ENCODE data around the gene DPEP2. TPM values are rescaled to one million over a fixed set of nuclear protein-coding genes. Genes with fewer than 3 reads are reported as not detected.
"Not testable (repeated sequence)": the region's sequence is repeated elsewhere in the genome, so short reads cannot be mapped to it uniquely, and the experiment has no call there.

Gene DPEP2, protein sequence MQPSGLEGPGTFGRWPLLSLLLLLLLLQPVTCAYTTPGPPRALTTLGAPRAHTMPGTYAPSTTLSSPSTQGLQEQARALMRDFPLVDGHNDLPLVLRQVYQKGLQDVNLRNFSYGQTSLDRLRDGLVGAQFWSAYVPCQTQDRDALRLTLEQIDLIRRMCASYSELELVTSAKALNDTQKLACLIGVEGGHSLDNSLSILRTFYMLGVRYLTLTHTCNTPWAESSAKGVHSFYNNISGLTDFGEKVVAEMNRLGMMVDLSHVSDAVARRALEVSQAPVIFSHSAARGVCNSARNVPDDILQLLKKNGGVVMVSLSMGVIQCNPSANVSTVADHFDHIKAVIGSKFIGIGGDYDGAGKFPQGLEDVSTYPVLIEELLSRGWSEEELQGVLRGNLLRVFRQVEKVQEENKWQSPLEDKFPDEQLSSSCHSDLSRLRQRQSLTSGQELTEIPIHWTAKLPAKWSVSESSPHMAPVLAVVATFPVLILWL
- total RNA-seq: 1 to 10 TPM; 1.3 to 7.7 (median 2.5) TPM

DNA sequence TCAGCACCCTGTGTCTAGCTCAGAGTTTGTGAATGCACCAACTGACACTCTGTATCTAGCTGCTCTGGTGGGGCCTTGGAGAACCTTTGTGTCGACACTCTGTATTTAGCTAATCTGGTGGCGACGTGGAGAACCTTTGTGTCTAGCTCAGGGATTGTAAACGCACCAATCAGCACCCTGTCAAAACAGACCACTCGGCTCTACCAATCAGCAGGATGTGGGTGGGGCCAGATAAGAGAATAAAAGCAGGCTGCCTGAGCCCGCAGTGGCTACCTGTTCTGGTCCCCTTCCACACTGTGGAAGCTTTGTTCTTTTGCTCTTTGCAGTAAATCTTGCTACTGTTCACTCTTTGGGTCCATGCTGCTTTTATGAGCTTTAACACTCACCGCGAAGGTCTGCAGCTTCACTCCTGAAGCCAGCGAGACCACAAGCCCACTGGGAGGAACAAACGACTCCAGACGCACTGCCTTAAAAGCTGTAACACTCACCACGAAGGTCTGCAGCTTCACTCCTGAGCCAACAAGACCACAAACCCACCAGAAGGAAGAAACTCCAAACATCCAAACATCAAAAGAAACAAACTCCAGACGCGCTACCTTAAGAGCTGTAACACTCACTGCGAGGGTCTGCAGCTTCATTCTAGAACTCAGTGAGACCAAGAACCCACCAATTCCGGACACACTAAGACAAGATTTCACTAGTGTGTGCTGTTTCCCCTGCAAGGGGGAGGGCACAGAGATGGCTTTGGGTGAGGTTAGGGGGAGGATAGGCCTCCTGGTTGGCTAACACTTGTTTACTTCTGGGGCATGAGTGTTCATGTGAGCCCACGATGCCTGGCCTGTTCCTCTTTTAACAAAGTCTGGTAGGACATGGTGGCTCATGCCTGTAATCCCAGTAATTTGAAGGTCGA is at the start of gene DPEP2:
DPEP2 (minus strand) TSS at position 706 of the 910 bp plus-strand sequence. CDS start 6,272 bp downstream, outside the sequence.
- H3K4me1 ChIP-seq; intact Hi-C loops (cut with DNase I; ENCODE audit: low total_unique reads); DNase-seq (ENCODE audit: low spot score in 2 of 2); H3K9me3 ChIP-seq; H3K36me3 ChIP-seq; H3K27me3 ChIP-seq: not testable (repeated sequence)
- peak within 1 kb of the TSS in 1 of 3 donors; percentile 12 for H3K4me3 ChIP-seq
- peak within 1 kb of the TSS in 1 of 2 donors; percentile 7 for H3K27ac ChIP-seq

GRCh38 chr16:68047987-68048386 is 48.7 kb upstream of the DPEP2 start:
- intact Hi-C loops (cut with DNase I; ENCODE audit: low total_unique reads): loop anchor here (10.0 kb wide), 2 partner anchors 173 to 233 kb away; partner anchors contain the start of gene EDC4
- Histone ChIP-seq H3K4me1 (no peaks in the 10 kb centered on the region), H3K27ac (no peak overlapping the region), H3K9me3 (no peaks in the 10 kb centered on the region), H3K4me3 (no peak overlapping the region), H3K27me3 (no peaks in the 10 kb centered on the region), H3K36me3 (no peaks in the 10 kb centered on the region)
- no peak for DNase-seq (ENCODE audit: low spot score in 2 of 2)
- TF ChIP-seq POLR2AphosphoS5 (IDR thresholded peaks at IDR 0.05) (no peak), CTCF (IDR thresholded peaks at IDR 0.05) (no peak), POLR2A (IDR thresholded peaks at IDR 0.05) (no peak)

GRCh38 chr16:68046106-68046505 is 46.8 kb upstream of the DPEP2 start:
- Histone ChIP-seq H3K4me3 (no peak overlapping the region), H3K27ac (no peak overlapping the region), H3K27me3 (no peaks in the 10 kb centered on the region), H3K36me3 (no peaks in the 10 kb centered on the region), H3K4me1 (no peaks in the 10 kb centered on the region), H3K9me3 (no peaks in the 10 kb centered on the region)
- intact Hi-C loops (cut with DNase I; ENCODE audit: low total_unique reads): loop anchor here (10.0 kb wide), 2 partner anchors 171 to 231 kb away; partner anchors contain the start of gene EDC4
- no peak for DNase-seq (ENCODE audit: low spot score in 2 of 2)
- no peak for TF ChIP-seq POLR2A (IDR thresholded peaks at IDR 0.05)
- TF ChIP-seq CTCF (IDR thresholded peaks at IDR 0.05): no peak
- no peak for TF ChIP-seq POLR2AphosphoS5 (IDR thresholded peaks at IDR 0.05)

DNA sequence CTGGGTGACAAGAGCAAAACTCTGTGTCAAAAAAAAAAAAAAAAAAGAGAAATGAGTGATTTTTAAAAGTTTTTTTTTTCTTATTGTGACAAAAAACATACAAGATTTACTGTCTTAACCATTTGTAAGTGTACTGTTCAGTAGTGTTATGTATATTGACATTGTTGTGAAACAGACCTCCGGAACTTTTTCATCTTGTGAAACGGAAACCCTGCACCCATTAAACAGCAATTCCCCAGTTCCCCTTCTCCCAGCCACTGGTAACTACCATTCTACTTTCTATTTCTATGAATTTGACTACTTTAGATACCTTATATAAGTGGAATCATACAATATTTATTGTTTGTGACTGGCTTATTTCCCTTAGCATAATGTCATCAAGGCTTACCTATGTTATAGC is 42.5 kb upstream of the DPEP2 start:
- intact Hi-C loops (cut with DNase I; ENCODE audit: low total_unique reads): loop anchor here (10.0 kb wide), 2 partner anchors 167 to 227 kb away; partner anchors contain the start of gene EDC4
- Histone ChIP-seq H3K27me3 (no peaks in the 10 kb centered on the region), H3K9me3 (no peaks in the 10 kb centered on the region), H3K4me1 (no peaks in the 10 kb centered on the region), H3K27ac (no peak overlapping the region), H3K36me3 (no peaks in the 10 kb centered on the region), H3K4me3 (no peak overlapping the region)
- no peak for TF ChIP-seq POLR2A (IDR thresholded peaks at IDR 0.05)
- no peak for TF ChIP-seq CTCF (IDR thresholded peaks at IDR 0.05)
- no peak for TF ChIP-seq POLR2AphosphoS5 (IDR thresholded peaks at IDR 0.05)
- no peak for DNase-seq (ENCODE audit: low spot score in 2 of 2)

DNA sequence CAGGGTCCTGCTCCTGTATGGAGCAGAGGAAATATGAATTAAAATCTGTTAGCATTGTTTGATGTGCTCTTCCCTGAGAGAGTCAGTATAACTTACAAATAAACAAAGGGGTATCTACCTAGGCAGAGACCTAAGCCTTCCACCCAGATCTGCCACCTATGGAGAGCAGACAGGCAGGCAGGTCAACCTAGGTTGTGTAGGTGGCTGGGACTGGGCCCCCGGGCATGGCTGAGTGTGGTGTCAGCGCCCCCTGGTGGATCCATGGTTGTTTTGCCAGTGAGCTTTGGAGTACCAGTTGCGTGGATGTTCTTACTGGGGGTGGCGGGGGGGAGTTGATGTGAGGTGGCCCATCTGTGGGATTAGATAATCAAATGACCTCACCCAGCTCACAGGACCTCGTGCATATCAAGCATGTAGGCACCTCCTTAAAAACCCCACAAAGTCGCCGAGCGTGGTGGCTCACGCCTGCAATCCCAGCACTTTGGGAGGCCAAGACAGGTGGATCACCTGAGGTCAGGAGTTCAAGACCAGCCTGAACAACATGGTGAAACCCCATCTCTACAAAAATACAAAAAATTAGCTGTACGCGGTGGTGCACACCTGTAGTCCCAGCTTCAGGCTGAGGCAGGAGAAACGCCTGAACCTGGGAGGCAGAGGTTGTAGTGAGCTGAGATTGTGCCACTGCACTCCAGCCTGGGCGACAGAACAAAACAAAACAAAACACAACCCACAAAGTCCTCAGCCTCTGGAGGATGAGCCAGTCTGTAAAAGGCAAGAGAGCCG is 41.4 kb upstream of the DPEP2 start:
- H3K27ac ChIP-seq: no peak overlapping the region
- no peak overlapping the region for H3K4me3 ChIP-seq
- DNase-seq (ENCODE audit: low spot score in 2 of 2): peak; percentile 70 to 82
- TF ChIP-seq CTCF (IDR thresholded peaks at IDR 0.05): peak; percentile 70 to 85 (median 82)
- no peak for TF ChIP-seq POLR2AphosphoS5 (IDR thresholded peaks at IDR 0.05)
- no peak for TF ChIP-seq POLR2A (IDR thresholded peaks at IDR 0.05)
- no peaks in the 10 kb centered on the region for H3K4me1 ChIP-seq
- intact Hi-C loops (cut with DNase I; ENCODE audit: low total_unique reads): loop anchor here (10.0 kb wide), 2 partner anchors 166 to 226 kb away; partner anchors contain the start of gene EDC4
- H3K9me3 ChIP-seq: no peaks in the 10 kb centered on the region
- H3K27me3 ChIP-seq: no peaks in the 10 kb centered on the region
- H3K36me3 ChIP-seq: no peaks in the 10 kb centered on the region

Data from breast epithelium (tissue), 4 donors.